ENCODE results near the gene GPC1. TPM values are rescaled to one million over a fixed set of nuclear protein-coding genes. Genes with fewer than 3 reads are reported as not detected.
A peak's percentile ranks its signal among the peaks of the same experiment; 100 is the strongest.

Gene GPC1
- total and polyA plus RNA-seq, 2 donors (not counting 1 experiment from before 2014, with no cell fraction given) = 1.2 to 3.3 TPM

DNA sequence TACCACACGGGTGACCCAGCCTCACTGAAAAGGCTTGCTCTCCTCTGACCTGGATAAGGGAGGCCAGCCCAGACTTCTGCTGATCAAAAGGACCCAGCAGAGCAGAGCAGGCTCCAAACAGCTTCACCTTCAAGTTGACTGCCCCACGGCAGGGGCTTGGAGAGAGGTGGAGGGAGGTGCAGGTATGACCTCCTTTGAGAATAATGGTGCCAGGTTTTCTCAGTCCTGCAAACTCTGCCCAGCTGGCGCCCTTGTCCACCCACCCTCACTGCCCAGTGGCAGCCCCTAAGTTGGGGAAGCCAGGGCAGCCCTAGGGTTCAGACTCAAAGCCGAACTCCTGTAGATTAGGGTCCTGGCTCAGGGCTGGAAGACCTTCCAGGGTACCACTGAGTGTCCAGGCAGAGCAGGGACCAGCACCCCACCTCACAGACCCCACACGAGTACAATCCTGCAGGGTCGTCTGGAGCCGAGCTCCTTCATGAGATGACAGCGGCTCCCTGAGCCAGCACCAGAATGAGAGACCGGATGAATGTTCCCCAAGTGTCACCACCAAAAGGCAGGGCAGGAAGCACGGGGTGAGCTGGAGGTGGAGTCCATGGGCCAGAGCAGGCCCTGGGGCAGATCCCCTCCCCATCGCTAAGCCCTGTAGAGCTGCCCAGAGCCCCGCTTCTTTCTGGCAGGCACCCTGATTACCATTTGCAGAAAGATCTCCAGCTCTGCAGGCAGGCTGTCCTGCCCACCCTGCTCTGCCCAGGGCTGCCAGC is 3.6 kb upstream of the GPC1 start:
- ChIA-PET CTCF (interaction anchor here (1.0 kb wide), 1 partner anchor 17 kb away, joined by 3 read pairs; no protein-coding TSS in a partner anchor), POLR2A (no interaction called here)
- Histone ChIP-seq H2AFZ (ENCODE audit: insufficient read depth, low read depth, low read length, poor library complexity, severe bottlenecking) (no peak overlapping the region), H3K4me3 (ENCODE audit: control extremely low read depth in 1 of 5, extremely low read depth in 1 of 5, insufficient read depth in 1 of 5, low read depth in 2 of 5, low read length in 4 of 5) (no peak overlapping the region), H3K9me3 (ENCODE audit: control extremely low read depth in 1 of 3, control insufficient read depth in 2 of 3, insufficient read depth in 1 of 3, low read length in 2 of 3) (peaks cover 0 to 12% (median 0%) of the 10 kb centered on the region in 3 donors), H3K9ac (ENCODE audit: low read length) (no peak overlapping the region), H3K27me3 (replicated peaks in 1 of 4; ENCODE audit: control extremely low read depth in 1 of 4, control insufficient read depth in 3 of 4, insufficient read depth in 4 of 4, low read length in 3 of 4) (peaks cover 0 to 17% (median 4%) of the 10 kb centered on the region in 4 experiments), H3K4me2 (replicated peaks; ENCODE audit: low read depth, low read length, poor library complexity, severe bottlenecking) (no peak overlapping the region), H3K36me3 (replicated peaks in 1 of 2; ENCODE audit: control extremely low read depth in 1 of 2, control insufficient read depth in 1 of 2, extremely low read depth in 1 of 2, insufficient read depth in 2 of 2, low read length in 1 of 2) (no peaks in the 10 kb centered on the region), H4K20me1 (ENCODE audit: control insufficient read depth, insufficient read depth, low read length, poor library complexity, severe bottlenecking) (no peaks in the 10 kb centered on the region), H3K4me1 (ENCODE audit: control insufficient read depth in 2 of 2, insufficient read depth in 2 of 2, low read length in 2 of 2) (peaks cover 11 to 12% of the 10 kb centered on the region in 2 donors), H3K27ac (ENCODE audit: low read length in 2 of 2) (no peak overlapping the region), H3K79me2 (ENCODE audit: control insufficient read depth, insufficient read depth, low read length) (no peaks in the 10 kb centered on the region)
- TF ChIP-seq, protein P1, sequence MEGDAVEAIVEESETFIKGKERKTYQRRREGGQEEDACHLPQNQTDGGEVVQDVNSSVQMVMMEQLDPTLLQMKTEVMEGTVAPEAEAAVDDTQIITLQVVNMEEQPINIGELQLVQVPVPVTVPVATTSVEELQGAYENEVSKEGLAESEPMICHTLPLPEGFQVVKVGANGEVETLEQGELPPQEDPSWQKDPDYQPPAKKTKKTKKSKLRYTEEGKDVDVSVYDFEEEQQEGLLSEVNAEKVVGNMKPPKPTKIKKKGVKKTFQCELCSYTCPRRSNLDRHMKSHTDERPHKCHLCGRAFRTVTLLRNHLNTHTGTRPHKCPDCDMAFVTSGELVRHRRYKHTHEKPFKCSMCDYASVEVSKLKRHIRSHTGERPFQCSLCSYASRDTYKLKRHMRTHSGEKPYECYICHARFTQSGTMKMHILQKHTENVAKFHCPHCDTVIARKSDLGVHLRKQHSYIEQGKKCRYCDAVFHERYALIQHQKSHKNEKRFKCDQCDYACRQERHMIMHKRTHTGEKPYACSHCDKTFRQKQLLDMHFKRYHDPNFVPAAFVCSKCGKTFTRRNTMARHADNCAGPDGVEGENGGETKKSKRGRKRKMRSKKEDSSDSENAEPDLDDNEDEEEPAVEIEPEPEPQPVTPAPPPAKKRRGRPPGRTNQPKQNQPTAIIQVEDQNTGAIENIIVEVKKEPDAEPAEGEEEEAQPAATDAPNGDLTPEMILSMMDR (IDR thresholded peaks at IDR 0.05) = no peak
- TF ChIP-seq EZH2 (IDR thresholded peaks at IDR 0.05; ENCODE audit: borderline replicate concordance, insufficient read depth, low read depth, low read length, poor library complexity, severe bottlenecking) = no peak
- WGBS (ENCODE audit: insufficient coverage) = 86% methylated on average over 11 of the region's 12 CpGs
- Mint-ChIP-seq H3K4me1 (peaks cover 2% of the 10 kb centered on the region), H3K4me3 (no peak overlapping the region), H3K27ac (no peak overlapping the region), H3K9me3 (ENCODE audit: insufficient read depth) (peaks cover 3% of the 10 kb centered on the region), H3K27me3 (peaks cover 5% of the 10 kb centered on the region)
- no peak for ATAC-seq (ENCODE audit: low read depth)
- DNase-seq = peak; percentile 12
- intact Hi-C loops (cut with micrococcal nuclease) = loop anchor here (10.0 kb wide), 1 partner anchor 407 kb away; the partner anchor contains the start of gene NDUFA10

DNA sequence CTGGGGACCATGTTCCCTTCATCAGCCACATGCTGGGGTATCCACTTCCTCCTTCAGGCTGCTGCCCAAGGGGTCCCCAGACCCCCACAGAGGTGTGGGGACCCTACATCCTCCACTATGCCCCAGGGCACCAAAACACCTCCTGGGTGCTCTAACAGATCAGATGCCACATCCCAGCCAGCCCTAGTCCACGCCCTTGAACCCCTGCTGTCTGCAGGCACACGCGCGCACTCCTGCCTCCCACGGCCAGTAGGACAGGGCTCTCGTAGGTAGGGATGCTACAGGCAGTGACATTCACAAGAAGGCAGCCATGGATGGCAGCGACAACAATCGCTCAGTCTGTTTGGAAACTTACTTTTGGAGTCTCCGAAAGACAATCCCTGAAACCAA is 3.0 kb upstream of the GPC1 start:
- Histone ChIP-seq H3K36me3 (replicated peaks in 1 of 2; ENCODE audit: control extremely low read depth in 1 of 2, control insufficient read depth in 1 of 2, extremely low read depth in 1 of 2, insufficient read depth in 2 of 2, low read length in 1 of 2) (no peaks in the 10 kb centered on the region), H3K9ac (ENCODE audit: low read length) (no peak overlapping the region), H3K4me2 (replicated peaks; ENCODE audit: low read depth, low read length, poor library complexity, severe bottlenecking) (no peak overlapping the region), H3K27ac (ENCODE audit: low read length in 2 of 2) (no peak overlapping the region), H3K4me3 (ENCODE audit: control extremely low read depth in 1 of 5, extremely low read depth in 1 of 5, insufficient read depth in 1 of 5, low read depth in 2 of 5, low read length in 4 of 5) (no peak overlapping the region), H3K27me3 (replicated peaks in 1 of 4; ENCODE audit: control extremely low read depth in 1 of 4, control insufficient read depth in 3 of 4, insufficient read depth in 4 of 4, low read length in 3 of 4) (peaks cover 0 to 23% (median 8%) of the 10 kb centered on the region in 4 experiments), H3K4me1 (ENCODE audit: control insufficient read depth in 2 of 2, insufficient read depth in 2 of 2, low read length in 2 of 2) (peaks cover 14 to 18% of the 10 kb centered on the region in 2 donors), H4K20me1 (ENCODE audit: control insufficient read depth, insufficient read depth, low read length, poor library complexity, severe bottlenecking) (peaks cover 2% of the 10 kb centered on the region), H3K9me3 (ENCODE audit: control extremely low read depth in 1 of 3, control insufficient read depth in 2 of 3, insufficient read depth in 1 of 3, low read length in 2 of 3) (peaks cover 0 to 18% (median 0%) of the 10 kb centered on the region in 3 donors), H2AFZ (ENCODE audit: insufficient read depth, low read depth, low read length, poor library complexity, severe bottlenecking) (no peak overlapping the region), H3K79me2 (ENCODE audit: control insufficient read depth, insufficient read depth, low read length) (no peaks in the 10 kb centered on the region)
- peaks cover 2% of the 10 kb centered on the region for H3K4me1 Mint-ChIP-seq
- WGBS (ENCODE audit: insufficient coverage) = 87% methylated on average over 9 of the region's 9 CpGs
- H3K27ac Mint-ChIP-seq = no peak overlapping the region
- ChIA-PET CTCF (no interaction called here), POLR2A (no interaction called here)
- DNase-seq (peak; percentile 17), ATAC-seq (ENCODE audit: low read depth) (no peak)
- no peak for TF ChIP-seq EZH2 (IDR thresholded peaks at IDR 0.05; ENCODE audit: borderline replicate concordance, insufficient read depth, low read depth, low read length, poor library complexity, severe bottlenecking)
- TF ChIP-seq, protein P1 (IDR thresholded peaks at IDR 0.05) = no peak
- intact Hi-C loops (cut with micrococcal nuclease) = loop anchor here (10.0 kb wide), 1 partner anchor 408 kb away; the partner anchor contains the start of gene NDUFA10
- peaks cover 3% of the 10 kb centered on the region for H3K9me3 Mint-ChIP-seq (ENCODE audit: insufficient read depth)
- peaks cover 5% of the 10 kb centered on the region for H3K27me3 Mint-ChIP-seq
- no peak overlapping the region for H3K4me3 Mint-ChIP-seq
